Fibroblast of upper back skin (primary cell): ENCODE data around the gene ARHGAP27.
A peak's percentile ranks its signal among the peaks of the same experiment; 100 is the strongest.
"Not testable (repeated sequence)": the region's sequence is repeated elsewhere in the genome, so short reads cannot be mapped to it uniquely, and the experiment has no call there.

Experiments
- DNase-seq: peaks from one replicate; pipeline ENCODE4 v3.0.0-alpha.2; 2013

The ARHGAP27 gene

GRCh38 chr17:45347444-45347843, 85.2 kb downstream of the ARHGAP27 start:
- DNase-seq = no peak

DNA sequence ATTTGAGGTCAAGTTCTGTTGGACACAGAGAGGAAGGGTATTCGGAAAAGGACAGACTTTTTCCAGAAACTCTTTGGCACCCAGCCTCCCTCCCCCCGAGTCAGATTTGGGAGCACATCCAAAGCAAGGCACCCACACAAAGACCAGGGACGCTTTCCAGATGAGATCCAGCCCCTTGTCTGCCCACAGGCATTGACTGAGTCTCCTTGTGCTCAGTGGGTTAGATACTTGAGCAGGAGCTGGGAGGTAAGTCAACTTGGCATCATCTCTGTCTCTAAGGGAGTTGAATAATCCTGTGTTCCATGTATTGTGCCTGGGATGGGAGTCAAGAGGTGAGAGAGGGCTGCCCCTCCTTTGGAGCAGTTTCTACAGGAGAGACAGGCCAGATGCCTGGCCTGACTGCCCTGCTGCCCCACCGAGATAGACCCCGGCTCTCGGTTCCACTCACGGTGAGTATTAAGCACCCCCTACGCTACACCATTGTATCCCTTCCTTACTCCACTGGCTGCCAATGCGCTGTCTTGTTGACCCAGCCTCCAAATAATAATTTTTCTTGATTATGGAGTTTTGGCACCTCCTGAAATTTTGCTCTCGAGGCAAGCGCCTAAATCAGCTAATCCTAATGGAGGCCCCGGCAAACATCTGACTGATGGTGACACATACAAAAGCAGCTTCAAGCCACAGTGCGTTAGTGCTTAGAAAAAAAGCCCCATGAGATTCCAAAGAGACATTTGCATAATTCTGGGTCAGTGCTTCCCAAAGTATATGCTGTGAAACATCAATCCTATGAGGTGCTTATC, 86.3 kb downstream of the ARHGAP27 start:
- peak; percentile 45 for DNase-seq

DNA sequence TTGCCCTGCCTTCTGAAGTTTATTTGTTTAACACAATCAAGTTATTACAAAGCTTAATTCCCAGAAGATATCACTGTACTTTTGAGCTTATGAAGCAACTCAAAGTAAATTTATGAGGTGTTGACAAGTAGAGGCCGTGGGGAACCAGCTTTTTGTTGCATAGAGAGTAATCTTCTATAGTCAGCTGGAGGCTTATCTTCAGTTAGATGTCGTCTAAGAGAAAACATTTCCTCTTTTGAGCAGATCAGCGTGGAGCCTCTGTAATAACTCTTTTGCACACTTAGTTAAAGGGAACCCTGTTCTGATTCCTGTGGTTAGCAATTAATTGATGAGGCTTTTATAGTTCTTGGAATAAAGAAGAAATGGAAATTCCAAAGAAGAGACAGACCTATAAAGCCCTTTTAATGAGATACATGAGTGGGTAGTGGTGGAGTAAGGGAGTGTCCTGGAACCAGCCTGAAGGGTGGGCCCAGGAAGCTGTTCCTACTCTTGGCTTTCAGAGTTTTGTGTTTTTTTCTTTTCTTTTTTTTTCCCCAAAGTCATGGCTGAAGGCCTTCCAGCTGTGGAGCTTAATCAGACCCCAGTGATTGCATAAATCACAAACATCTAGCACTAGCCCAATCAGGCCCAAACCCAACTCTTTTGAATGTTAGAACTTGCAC, 87.0 kb downstream of the ARHGAP27 start:
- DNase-seq = peak; percentile 89

- DNase-seq = no peak
These were observed 87.5 kb downstream of the ARHGAP27 start for GRCh38 chr17:45345246-45345553.

DNA sequence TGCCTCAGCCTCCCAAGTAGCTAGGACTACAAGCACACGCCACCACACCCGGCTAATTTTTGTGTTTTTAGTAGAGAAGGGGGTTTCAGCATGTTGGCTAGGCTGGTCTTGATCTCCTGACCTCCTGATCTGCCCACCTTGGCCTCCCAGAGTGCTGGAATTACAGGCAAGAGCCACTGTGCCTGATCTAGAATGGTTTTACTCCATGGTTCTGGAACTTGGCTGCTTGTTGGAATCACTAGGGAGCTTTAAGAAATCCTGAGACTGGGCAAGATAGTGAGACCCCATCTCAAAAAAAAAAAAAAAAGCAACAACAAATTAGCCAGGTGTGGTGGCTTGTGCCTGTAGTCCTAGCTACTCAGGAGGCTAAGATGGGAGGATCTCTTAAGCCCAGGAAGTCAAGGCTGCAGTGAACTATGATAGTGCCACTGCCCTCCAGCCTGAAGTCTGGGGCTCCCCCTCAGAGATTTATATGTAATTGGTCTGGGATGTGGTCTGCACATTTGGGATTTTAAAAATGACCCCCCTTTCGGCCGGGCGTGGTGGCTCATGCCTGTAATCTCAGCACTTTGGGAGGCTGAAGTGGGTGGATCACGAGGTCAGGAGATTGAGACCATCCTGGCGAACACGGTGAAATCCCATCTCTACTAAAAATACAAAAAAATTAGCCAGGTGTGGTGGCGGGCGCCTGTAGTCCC, 88.6 kb downstream of the ARHGAP27 start:
- not testable (repeated sequence) for DNase-seq
